ENCODE data around the gene DLK2. TPM values are rescaled to one million over a fixed set of nuclear protein-coding genes. Genes with fewer than 3 reads are reported as not detected.

The DLK2 gene
- total RNA-seq, 6 experiments from 2014 or later: 1.8 to 2.9 (median 2.2) TPM

DNA sequence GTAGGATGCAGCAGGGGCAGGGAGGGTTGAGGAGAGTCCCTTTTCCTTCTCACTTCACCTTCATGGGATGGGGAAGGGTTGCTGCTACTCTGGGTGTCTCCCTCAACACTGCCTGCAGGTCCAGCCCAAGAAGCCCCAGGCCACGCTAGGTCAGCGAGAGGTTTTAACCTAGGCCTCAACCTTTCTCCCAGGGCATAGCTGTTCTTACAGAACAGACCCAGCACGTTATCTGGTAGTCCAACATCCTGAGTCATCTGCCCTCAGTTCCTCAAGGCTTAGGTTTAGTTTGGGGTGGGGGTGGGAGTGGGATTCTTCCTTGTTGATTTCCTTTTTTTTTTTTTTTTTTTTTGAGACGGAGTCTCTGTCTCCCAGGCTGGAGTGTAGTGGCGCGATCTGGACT, 39.0 kb upstream of the DLK2 start:
- peaks cover 10% of the 10 kb centered on the region; the same call in 1 of the 2 replicates for H3K36me3 Mint-ChIP-seq (ENCODE audit: low read depth)
- no peaks in the 10 kb centered on the region; the same call in none of the 2 replicates for H3K27me3 Mint-ChIP-seq (ENCODE audit: insufficient read depth)
- peak overlapping the region; percentile 45; the same call in 1 of the 2 replicates for H3K27ac Mint-ChIP-seq
- TF ChIP-seq, protein P1, sequence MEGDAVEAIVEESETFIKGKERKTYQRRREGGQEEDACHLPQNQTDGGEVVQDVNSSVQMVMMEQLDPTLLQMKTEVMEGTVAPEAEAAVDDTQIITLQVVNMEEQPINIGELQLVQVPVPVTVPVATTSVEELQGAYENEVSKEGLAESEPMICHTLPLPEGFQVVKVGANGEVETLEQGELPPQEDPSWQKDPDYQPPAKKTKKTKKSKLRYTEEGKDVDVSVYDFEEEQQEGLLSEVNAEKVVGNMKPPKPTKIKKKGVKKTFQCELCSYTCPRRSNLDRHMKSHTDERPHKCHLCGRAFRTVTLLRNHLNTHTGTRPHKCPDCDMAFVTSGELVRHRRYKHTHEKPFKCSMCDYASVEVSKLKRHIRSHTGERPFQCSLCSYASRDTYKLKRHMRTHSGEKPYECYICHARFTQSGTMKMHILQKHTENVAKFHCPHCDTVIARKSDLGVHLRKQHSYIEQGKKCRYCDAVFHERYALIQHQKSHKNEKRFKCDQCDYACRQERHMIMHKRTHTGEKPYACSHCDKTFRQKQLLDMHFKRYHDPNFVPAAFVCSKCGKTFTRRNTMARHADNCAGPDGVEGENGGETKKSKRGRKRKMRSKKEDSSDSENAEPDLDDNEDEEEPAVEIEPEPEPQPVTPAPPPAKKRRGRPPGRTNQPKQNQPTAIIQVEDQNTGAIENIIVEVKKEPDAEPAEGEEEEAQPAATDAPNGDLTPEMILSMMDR (IDR thresholded peaks at IDR 0.05): no peak
- H3K4me3 Mint-ChIP-seq: peak overlapping the region; percentile 44
- DNase-seq: no peak
- no peaks in the 10 kb centered on the region for H3K9me3 Mint-ChIP-seq
- H3K4me1 Mint-ChIP-seq (ENCODE audit: low read depth): peaks cover 60% of the 10 kb centered on the region

GRCh38 chr6:43493833-43494232, 38.5 kb upstream of the DLK2 start:
- Mint-ChIP-seq H3K27me3 (ENCODE audit: insufficient read depth) (no peaks in the 10 kb centered on the region; the same call in none of the 2 replicates), H3K36me3 (ENCODE audit: low read depth) (peaks cover 9% of the 10 kb centered on the region; the same call in 1 of the 2 replicates), H3K27ac (peak overlapping the region; percentile 45; the same call in 1 of the 2 replicates), H3K4me1 (ENCODE audit: low read depth) (peaks cover 60% of the 10 kb centered on the region), H3K9me3 (no peaks in the 10 kb centered on the region), H3K4me3 (peak overlapping the region; percentile 44)
- DNase-seq: no peak
- TF ChIP-seq, protein P1 (IDR thresholded peaks at IDR 0.05): no peak

GRCh38 chr6:43493230-43493629, 37.9 kb upstream of the DLK2 start:
- peaks cover 9% of the 10 kb centered on the region; the same call in 1 of the 2 replicates for H3K36me3 Mint-ChIP-seq (ENCODE audit: low read depth)

GRCh38 chr6:43492673-43493072, 37.3 kb upstream of the DLK2 start:
- H3K9me3 Mint-ChIP-seq: no peaks in the 10 kb centered on the region
- TF ChIP-seq, protein P1 (IDR thresholded peaks at IDR 0.05): no peak
- peaks cover 60% of the 10 kb centered on the region for H3K4me1 Mint-ChIP-seq (ENCODE audit: low read depth)
- peak overlapping the region; percentile 77 for H3K4me3 Mint-ChIP-seq
- DNase-seq: no peak
- H3K36me3 Mint-ChIP-seq (ENCODE audit: low read depth): peaks cover 9% of the 10 kb centered on the region; the same call in 1 of the 2 replicates
- no peaks in the 10 kb centered on the region; the same call in 1 of the 2 replicates for H3K27me3 Mint-ChIP-seq (ENCODE audit: insufficient read depth)
- peak overlapping the region; percentile 77 for H3K27ac Mint-ChIP-seq

More at GRCh38 chr6:43493230-43493629, 37.9 kb upstream of the DLK2 start:
- TF ChIP-seq, protein P1 (IDR thresholded peaks at IDR 0.05): no peak
- Mint-ChIP-seq H3K4me1 (ENCODE audit: low read depth) (peaks cover 60% of the 10 kb centered on the region), H3K27me3 (ENCODE audit: insufficient read depth) (no peaks in the 10 kb centered on the region; the same call in 1 of the 2 replicates), H3K27ac (peak overlapping the region; percentile 77; the same call in 1 of the 2 replicates), H3K9me3 (no peaks in the 10 kb centered on the region), H3K4me3 (peak overlapping the region; percentile 77)
- no peak for DNase-seq

DNA sequence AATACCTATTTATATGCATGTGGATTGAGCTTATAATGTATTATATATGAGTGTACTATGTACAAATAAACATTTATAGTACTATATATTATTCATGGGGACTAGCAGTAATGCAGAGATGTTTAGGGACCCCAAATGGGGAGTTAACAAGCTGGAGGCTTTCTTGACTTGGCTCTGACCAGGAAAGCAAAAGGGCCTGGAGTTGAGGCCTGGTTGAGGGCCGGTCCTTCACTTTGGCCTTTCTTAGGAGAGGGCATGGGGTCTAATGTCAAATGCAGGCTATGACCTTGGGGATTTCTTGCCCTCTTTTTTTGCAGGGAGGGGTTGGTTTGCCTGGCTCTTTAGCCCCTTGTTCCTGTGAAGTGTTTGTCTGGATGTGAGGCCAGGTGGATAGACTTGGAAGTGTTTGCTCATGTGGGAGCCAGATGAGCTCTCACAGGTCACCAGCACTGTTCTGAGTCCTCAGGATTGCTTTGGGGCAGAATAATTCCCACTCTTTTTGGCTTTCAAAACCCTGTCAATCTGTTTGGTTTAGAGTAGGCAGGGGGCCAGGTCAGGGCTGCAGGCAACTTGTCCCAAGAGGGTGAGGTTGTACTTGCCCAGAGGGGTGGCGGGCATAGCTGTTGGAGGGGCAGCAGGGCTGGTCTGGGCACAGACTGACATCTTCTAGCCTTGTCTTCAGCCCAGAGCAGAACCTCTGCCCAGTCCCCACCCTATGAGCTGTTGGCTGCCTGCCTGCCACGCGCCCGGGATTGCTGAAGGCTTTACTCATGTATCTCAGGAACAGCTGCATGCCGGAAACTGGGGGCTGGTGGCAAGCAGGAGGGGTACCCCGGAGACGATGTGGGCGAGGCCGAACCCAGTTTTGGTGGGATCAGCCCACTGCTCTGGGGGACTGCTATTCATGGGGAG, 36.7 kb upstream of the DLK2 start:
- DNase-seq: peak; percentile 74
- Mint-ChIP-seq H3K36me3 (ENCODE audit: low read depth) (peaks cover 9% of the 10 kb centered on the region; the same call in 1 of the 2 replicates), H3K4me3 (peak overlapping the region; percentile 77), H3K27ac (peak overlapping the region; percentile 77), H3K9me3 (no peaks in the 10 kb centered on the region), H3K27me3 (ENCODE audit: insufficient read depth) (no peaks in the 10 kb centered on the region; the same call in 1 of the 2 replicates), H3K4me1 (ENCODE audit: low read depth) (peaks cover 54% of the 10 kb centered on the region)
- TF ChIP-seq, protein P1 (IDR thresholded peaks at IDR 0.05): no peak

Measured in HFFc6 (cell line).